HEK293 (cell line): Measurements from ENCODE around the gene TTC24.
"Not testable (repeated sequence)": the region's sequence is repeated elsewhere in the genome, so short reads cannot be mapped to it uniquely, and the experiment has no call there.

Experiments
- CTCF ChIA-PET: fragments of 350-600 bp; formaldehyde crosslinking; extraction: SDS; loops from one replicate; lab custom pipeline; 2021; ENCODE audit warnings: antibody characterized with exemption; lab: Yijun Ruan, JAX
- POLR2A ChIA-PET: fragments of 300-600 bp; formaldehyde crosslinking; extraction: SDS; loops from one replicate; lab custom pipeline; 2020; ENCODE audit warnings: antibody characterized with exemption, inconsistent platforms; lab: Yijun Ruan, JAX
- H3K27ac ChIP-seq: fragments of 200-500 bp; sonication (Bioruptor generic); 2 replicates; pipeline ENCODE4 v1.5.1; 2014; ENCODE audit warnings: low read depth, low read length, control low read depth, inconsistent platforms; ENCODE audit errors: extremely low read depth
- H3K36me3 ChIP-seq, 2 experiments: fragments of 200-500 bp in 1 of 2; sonication (Bioruptor generic) in 1 of 2; 1 replicate in 1 of 2; 2 replicates in 1 of 2; pipeline ENCODE4 v1.5.1; 2014 to 2017; ENCODE audit warnings: inconsistent platforms in 2 of 2, low read length in 2 of 2; ENCODE audit not compliant: control insufficient read depth in 2 of 2, insufficient read depth in 1 of 2
- H3K4me1 ChIP-seq: fragments of 200-500 bp; sonication (Bioruptor generic); 2 replicates; pipeline ENCODE4 v1.5.1; 2014; ENCODE audit warnings: mild to moderate bottlenecking, low read length, inconsistent platforms; ENCODE audit not compliant: control insufficient read depth, insufficient read depth
- H3K4me3 ChIP-seq: 2 replicates; pipeline ENCODE4 v1.5.1; 2011; ENCODE audit warnings: low read depth, mild to moderate bottlenecking, control low read depth, low read length, moderate library complexity
- H3K9me3 ChIP-seq: fragments of 200-500 bp; sonication (Bioruptor generic); 2 replicates; pipeline ENCODE4 v1.5.1; 2014; ENCODE audit warnings: low read depth, low read length, inconsistent platforms; ENCODE audit not compliant: control insufficient read depth, insufficient read depth
- BCL11A ChIP-seq: fragments of 450-650 bp; formaldehyde crosslinking; IDR thresholded peaks from 2 replicates; pipeline ENCODE4 v1.5.1; 2016; ENCODE audit warnings: low read depth, missing biosample characterization, missing genetic modification characterization
- PRDM1 ChIP-seq: fragments of 450-650 bp; formaldehyde crosslinking; IDR thresholded peaks from 2 replicates; pipeline ENCODE4; 2016; ENCODE audit warnings: missing biosample characterization, missing genetic modification characterization
- REPIN1 ChIP-seq: fragments of 450-650 bp; formaldehyde crosslinking; IDR thresholded peaks from 2 replicates; pipeline ENCODE4 v1.5.1; 2017; ENCODE audit warnings: missing biosample characterization, missing genetic modification characterization, low read depth
- SP3 ChIP-seq: fragments of 450-650 bp; formaldehyde crosslinking; IDR thresholded peaks from 2 replicates; pipeline ENCODE4 v1.5.1; 2016; ENCODE audit warnings: missing biosample characterization, missing genetic modification characterization
- ZFHX2 ChIP-seq: fragments of 450-650 bp; formaldehyde crosslinking; conservative IDR thresholded peaks from 2 replicates; pipeline ENCODE4 v1.5.1; 2016; ENCODE audit warnings: missing biosample characterization, missing genetic modification characterization
- ZNF354C ChIP-seq: fragments of 450-650 bp; formaldehyde crosslinking; IDR thresholded peaks from 2 replicates; pipeline ENCODE4 v1.5.1; 2016; ENCODE audit warnings: missing biosample characterization, missing genetic modification characterization, low read depth, borderline replicate concordance
- ZNF366 ChIP-seq: fragments of 450-650 bp; formaldehyde crosslinking; conservative IDR thresholded peaks from 2 replicates; pipeline ENCODE4 v1.5.1; 2016; ENCODE audit warnings: missing biosample characterization, missing genetic modification characterization
- ZNF404 ChIP-seq: fragments of 450-650 bp; formaldehyde crosslinking; IDR thresholded peaks from 2 replicates; pipeline ENCODE4 v1.5.1; 2017; ENCODE audit warnings: missing biosample characterization, missing genetic modification characterization
- ZNF501 ChIP-seq: fragments of 450-650 bp; formaldehyde crosslinking; IDR thresholded peaks from 2 replicates; pipeline ENCODE4 v1.5.1; 2016; ENCODE audit warnings: missing biosample characterization, missing genetic modification characterization
- ZNF561 ChIP-seq: fragments of 450-650 bp; IDR thresholded peaks from 2 replicates; pipeline ENCODE4 v1.5.1; 2018; ENCODE audit warnings: missing biosample characterization, missing genetic modification characterization, borderline replicate concordance
- ZNF621 ChIP-seq: fragments of 450-650 bp; formaldehyde crosslinking; IDR thresholded peaks from 2 replicates; pipeline ENCODE4 v1.5.1; 2017; ENCODE audit warnings: missing biosample characterization, missing genetic modification characterization
- ZNF626 ChIP-seq: fragments of 450-650 bp; sonication (Bioruptor Pico); formaldehyde crosslinking; IDR thresholded peaks from 2 replicates; pipeline ENCODE4 v1.5.1; 2018; ENCODE audit warnings: missing biosample characterization, missing genetic modification characterization, inconsistent platforms
- ZNF654 ChIP-seq: fragments of 450-650 bp; formaldehyde crosslinking; IDR thresholded peaks from 2 replicates; pipeline ENCODE4 v1.5.1; 2016; ENCODE audit warnings: low read depth, missing biosample characterization, missing genetic modification characterization
- ZNF660 ChIP-seq: fragments of 450-650 bp; IDR thresholded peaks from 2 replicates; pipeline ENCODE4 v1.5.1; 2018; ENCODE audit warnings: missing biosample characterization, mild to moderate bottlenecking, missing genetic modification characterization
- ZNF791 ChIP-seq: fragments of 450-650 bp; formaldehyde crosslinking; IDR thresholded peaks from 2 replicates; pipeline ENCODE4 v1.5.1; 2016; ENCODE audit warnings: missing biosample characterization, missing genetic modification characterization
- TF ChIP-seq, protein P1 (sequence below): fragments of 450-650 bp; formaldehyde crosslinking; IDR thresholded peaks from 2 replicates; pipeline ENCODE4 v1.5.1; 2017; ENCODE audit warnings: missing biosample characterization, mild to moderate bottlenecking, missing genetic modification characterization, moderate library complexity
- TF ChIP-seq, protein P2 (sequence below): fragments of 450-650 bp; formaldehyde crosslinking; IDR thresholded peaks from 2 replicates; pipeline ENCODE4 v1.5.1; 2016; ENCODE audit warnings: missing biosample characterization, missing genetic modification characterization
- TF ChIP-seq, protein P3 (sequence below): fragments of 450-650 bp; formaldehyde crosslinking; IDR thresholded peaks from 2 replicates; pipeline ENCODE4 v1.5.0; 2017; ENCODE audit warnings: missing biosample characterization, missing genetic modification characterization, borderline replicate concordance
- TF ChIP-seq, protein P4 (sequence below): fragments of 450-650 bp; formaldehyde crosslinking; IDR thresholded peaks from 2 replicates; pipeline ENCODE4 v1.5.1; 2016; ENCODE audit warnings: missing biosample characterization, missing genetic modification characterization
- TF ChIP-seq, protein P5 (sequence below): fragments of 450-650 bp; formaldehyde crosslinking; IDR thresholded peaks from 2 replicates; pipeline ENCODE4 v1.5.1; 2016; ENCODE audit warnings: missing biosample characterization, missing genetic modification characterization
- TF ChIP-seq, protein P6 (sequence below): fragments of 450-650 bp; formaldehyde crosslinking; IDR thresholded peaks from 2 replicates; pipeline ENCODE4 v1.5.1; 2016; ENCODE audit warnings: missing biosample characterization, missing genetic modification characterization
- TF ChIP-seq, protein P7 (sequence below): sonication (generic); formaldehyde crosslinking; IDR thresholded peaks from 2 replicates; pipeline ENCODE4 v1.8.1; 2022; ENCODE audit warnings: mild to moderate bottlenecking, moderate library complexity, missing genetic modification reagents

The TTC24 gene

DNA sequence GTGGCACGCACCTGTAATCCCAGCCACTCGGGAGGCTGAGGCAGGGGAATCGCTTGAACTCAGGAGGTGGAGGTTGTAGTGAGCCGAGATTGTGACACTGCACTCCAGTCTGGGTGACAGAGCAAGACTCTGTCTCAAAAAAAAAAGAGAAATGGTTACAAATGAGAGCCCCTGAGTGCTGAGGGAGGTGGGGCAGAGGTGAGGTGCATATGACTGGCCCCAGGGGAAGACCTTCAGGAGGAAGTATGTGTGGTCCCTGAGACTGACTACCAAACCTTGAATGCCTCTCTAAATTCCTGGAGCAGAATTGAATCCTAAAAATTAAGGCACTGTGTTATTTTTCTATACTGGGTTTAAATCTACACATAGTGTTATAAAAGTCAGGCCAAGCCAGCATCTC is 27.8 kb downstream of the TTC24 start:
- CTCF ChIA-PET, H3K4me1 ChIP-seq, H3K36me3 ChIP-seq, POLR2A ChIA-PET, H3K4me3 ChIP-seq, H3K9me3 ChIP-seq, H3K27ac ChIP-seq: not testable (repeated sequence)

DNA sequence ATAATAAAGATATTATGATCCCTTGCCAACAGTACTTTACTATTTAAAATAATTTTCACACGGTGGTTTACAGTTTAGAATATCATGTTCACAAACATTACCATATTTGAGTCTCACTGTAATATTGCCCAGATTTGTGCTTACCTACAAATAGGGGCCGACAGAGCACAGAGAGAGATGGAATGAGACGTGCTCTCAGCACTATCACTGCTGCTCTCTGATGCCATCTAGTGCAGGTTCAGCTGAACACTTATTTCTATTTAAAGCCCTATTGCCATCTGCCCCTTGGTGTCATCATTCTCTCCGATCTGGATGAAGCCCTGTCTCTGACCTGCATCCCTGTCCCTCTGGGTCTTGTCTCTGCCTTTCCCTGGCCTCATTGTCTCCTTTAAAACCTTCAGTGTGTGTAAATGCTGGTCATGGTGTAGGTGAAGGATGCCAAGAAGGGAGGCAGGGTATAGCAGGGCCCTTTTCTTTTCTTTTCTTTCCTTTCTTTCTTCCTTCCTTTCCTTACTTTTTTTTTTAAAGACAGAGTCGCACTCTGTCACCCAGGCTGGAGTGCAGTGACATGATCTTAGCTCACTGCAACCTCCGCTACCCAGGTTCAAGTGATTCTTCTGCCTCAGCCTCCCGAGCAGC is 28.6 kb downstream of the TTC24 start:
- Histone ChIP-seq H3K27ac (no peak overlapping the region), H3K9me3 (no peaks in the 10 kb centered on the region), H3K4me3 (no peak overlapping the region), H3K36me3 (no peaks in the 10 kb centered on the region), H3K4me1 (no peaks in the 10 kb centered on the region)
- ChIA-PET POLR2A (no interaction called here), CTCF (interaction anchor here (0.6 to 1.8 kb wide), 33 partner anchors 8 to 1147 kb away, joined by 3 to 18 read pairs (median 4); partner anchors contain the start of genes GPATCH4, HAPLN2 and TTC24)
- TF ChIP-seq ZNF660, result peak; percentile 75
- TF ChIP-seq, protein P1, sequence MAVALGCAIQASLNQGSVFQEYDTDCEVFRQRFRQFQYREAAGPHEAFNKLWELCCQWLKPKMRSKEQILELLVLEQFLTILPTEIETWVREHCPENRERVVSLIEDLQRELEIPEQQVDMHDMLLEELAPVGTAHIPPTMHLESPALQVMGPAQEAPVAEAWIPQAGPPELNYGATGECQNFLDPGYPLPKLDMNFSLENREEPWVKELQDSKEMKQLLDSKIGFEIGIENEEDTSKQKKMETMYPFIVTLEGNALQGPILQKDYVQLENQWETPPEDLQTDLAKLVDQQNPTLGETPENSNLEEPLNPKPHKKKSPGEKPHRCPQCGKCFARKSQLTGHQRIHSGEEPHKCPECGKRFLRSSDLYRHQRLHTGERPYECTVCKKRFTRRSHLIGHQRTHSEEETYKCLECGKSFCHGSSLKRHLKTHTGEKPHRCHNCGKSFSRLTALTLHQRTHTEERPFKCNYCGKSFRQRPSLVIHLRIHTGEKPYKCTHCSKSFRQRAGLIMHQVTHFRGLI (tag by site-specific recombination), result no peak
- TF ChIP-seq, protein P2, sequence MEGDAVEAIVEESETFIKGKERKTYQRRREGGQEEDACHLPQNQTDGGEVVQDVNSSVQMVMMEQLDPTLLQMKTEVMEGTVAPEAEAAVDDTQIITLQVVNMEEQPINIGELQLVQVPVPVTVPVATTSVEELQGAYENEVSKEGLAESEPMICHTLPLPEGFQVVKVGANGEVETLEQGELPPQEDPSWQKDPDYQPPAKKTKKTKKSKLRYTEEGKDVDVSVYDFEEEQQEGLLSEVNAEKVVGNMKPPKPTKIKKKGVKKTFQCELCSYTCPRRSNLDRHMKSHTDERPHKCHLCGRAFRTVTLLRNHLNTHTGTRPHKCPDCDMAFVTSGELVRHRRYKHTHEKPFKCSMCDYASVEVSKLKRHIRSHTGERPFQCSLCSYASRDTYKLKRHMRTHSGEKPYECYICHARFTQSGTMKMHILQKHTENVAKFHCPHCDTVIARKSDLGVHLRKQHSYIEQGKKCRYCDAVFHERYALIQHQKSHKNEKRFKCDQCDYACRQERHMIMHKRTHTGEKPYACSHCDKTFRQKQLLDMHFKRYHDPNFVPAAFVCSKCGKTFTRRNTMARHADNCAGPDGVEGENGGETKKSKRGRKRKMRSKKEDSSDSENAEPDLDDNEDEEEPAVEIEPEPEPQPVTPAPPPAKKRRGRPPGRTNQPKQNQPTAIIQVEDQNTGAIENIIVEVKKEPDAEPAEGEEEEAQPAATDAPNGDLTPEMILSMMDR (tag by site-specific recombination), result peak; percentile 85
- peak; percentile 83 for TF ChIP-seq ZNF654 (tag by site-specific recombination)
- no peak for TF ChIP-seq ZNF501 (tag by site-specific recombination)
- TF ChIP-seq, protein P3, sequence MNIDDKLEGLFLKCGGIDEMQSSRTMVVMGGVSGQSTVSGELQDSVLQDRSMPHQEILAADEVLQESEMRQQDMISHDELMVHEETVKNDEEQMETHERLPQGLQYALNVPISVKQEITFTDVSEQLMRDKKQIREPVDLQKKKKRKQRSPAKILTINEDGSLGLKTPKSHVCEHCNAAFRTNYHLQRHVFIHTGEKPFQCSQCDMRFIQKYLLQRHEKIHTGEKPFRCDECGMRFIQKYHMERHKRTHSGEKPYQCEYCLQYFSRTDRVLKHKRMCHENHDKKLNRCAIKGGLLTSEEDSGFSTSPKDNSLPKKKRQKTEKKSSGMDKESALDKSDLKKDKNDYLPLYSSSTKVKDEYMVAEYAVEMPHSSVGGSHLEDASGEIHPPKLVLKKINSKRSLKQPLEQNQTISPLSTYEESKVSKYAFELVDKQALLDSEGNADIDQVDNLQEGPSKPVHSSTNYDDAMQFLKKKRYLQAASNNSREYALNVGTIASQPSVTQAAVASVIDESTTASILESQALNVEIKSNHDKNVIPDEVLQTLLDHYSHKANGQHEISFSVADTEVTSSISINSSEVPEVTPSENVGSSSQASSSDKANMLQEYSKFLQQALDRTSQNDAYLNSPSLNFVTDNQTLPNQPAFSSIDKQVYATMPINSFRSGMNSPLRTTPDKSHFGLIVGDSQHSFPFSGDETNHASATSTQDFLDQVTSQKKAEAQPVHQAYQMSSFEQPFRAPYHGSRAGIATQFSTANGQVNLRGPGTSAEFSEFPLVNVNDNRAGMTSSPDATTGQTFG (tag by site-specific recombination), result no peak
- no peak for TF ChIP-seq SP3
- no peak for TF ChIP-seq ZFHX2
- TF ChIP-seq, protein P4, sequence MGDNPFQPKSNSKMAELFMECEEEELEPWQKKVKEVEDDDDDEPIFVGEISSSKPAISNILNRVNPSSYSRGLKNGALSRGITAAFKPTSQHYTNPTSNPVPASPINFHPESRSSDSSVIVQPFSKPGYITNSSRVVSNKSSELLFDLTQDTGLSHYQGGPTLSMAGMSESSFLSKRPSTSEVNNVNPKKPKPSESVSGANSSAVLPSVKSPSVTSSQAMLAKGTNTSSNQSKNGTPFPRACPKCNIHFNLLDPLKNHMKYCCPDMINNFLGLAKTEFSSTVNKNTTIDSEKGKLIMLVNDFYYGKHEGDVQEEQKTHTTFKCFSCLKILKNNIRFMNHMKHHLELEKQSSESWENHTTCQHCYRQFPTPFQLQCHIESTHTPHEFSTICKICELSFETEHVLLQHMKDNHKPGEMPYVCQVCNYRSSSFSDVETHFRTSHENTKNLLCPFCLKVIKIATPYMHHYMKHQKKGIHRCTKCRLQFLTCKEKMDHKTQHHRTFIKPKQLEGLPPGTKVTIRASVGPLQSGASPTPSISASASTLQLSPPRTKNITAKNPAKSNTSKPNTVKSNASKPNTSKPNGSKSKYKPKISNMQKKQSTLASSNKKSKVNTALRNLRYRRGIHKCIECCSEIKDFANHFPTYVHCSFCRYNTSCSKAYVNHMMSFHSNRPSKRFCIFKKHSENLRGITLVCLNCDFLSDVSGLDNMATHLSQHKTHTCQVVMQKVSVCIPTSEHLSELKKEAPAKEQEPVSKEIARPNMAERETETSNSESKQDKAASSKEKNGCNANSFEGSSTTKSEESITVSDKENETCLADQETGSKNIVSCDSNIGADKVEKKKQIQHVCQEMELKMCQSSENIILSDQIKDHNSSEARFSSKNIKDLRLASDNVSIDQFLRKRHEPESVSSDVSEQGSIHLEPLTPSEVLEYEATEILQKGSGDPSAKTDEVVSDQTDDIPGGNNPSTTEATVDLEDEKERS (tag by site-specific recombination), result no peak
- no peak for TF ChIP-seq ZNF626
- TF ChIP-seq, protein P5, sequence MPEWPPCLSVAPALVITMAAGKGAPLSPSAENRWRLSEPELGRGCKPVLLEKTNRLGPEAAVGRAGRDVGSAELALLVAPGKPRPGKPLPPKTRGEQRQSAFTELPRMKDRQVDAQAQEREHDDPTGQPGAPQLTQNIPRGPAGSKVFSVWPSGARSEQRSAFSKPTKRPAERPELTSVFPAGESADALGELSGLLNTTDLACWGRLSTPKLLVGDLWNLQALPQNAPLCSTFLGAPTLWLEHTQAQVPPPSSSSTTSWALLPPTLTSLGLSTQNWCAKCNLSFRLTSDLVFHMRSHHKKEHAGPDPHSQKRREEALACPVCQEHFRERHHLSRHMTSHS (tag by site-specific recombination), result no peak
- TF ChIP-seq REPIN1 (tag by site-specific recombination), result no peak
- peak; percentile 86; the same call in 1 of the 2 replicates for TF ChIP-seq PRDM1 (tag by site-specific recombination)
- no peak for TF ChIP-seq ZNF791 (tag by site-specific recombination)
- TF ChIP-seq ZNF621 (tag by site-specific recombination), result no peak
- TF ChIP-seq, protein P6, sequence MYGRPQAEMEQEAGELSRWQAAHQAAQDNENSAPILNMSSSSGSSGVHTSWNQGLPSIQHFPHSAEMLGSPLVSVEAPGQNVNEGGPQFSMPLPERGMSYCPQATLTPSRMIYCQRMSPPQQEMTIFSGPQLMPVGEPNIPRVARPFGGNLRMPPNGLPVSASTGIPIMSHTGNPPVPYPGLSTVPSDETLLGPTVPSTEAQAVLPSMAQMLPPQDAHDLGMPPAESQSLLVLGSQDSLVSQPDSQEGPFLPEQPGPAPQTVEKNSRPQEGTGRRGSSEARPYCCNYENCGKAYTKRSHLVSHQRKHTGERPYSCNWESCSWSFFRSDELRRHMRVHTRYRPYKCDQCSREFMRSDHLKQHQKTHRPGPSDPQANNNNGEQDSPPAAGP (tag by site-specific recombination), result no peak
- TF ChIP-seq ZNF354C, result no peak
- no peak for TF ChIP-seq BCL11A (tag by site-specific recombination)
- TF ChIP-seq ZNF561 (tag by site-specific recombination), result peak; percentile 67; the same call in 1 of the 2 replicates
- no peak for TF ChIP-seq ZNF404 (tag by site-specific recombination)
- TF ChIP-seq, protein P7, sequence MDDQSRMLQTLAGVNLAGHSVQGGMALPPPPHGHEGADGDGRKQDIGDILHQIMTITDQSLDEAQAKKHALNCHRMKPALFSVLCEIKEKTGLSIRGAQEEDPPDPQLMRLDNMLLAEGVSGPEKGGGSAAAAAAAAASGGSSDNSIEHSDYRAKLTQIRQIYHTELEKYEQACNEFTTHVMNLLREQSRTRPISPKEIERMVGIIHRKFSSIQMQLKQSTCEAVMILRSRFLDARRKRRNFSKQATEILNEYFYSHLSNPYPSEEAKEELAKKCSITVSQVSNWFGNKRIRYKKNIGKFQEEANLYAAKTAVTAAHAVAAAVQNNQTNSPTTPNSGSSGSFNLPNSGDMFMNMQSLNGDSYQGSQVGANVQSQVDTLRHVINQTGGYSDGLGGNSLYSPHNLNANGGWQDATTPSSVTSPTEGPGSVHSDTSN, result no peak
- TF ChIP-seq ZNF366 (tag by site-specific recombination), result peak; percentile 78
